ENCODE results near the gene ARHGAP19. TPM values are rescaled to one million over a fixed set of nuclear protein-coding genes. Genes with fewer than 3 reads are reported as not detected.

Gene ARHGAP19
- total and polyA plus RNA-seq, 2 of the 8 experiments (the other 6 are each of a cell fraction or from before 2014, with no cell fraction given) = 13.3 to 32.1 TPM

DNA sequence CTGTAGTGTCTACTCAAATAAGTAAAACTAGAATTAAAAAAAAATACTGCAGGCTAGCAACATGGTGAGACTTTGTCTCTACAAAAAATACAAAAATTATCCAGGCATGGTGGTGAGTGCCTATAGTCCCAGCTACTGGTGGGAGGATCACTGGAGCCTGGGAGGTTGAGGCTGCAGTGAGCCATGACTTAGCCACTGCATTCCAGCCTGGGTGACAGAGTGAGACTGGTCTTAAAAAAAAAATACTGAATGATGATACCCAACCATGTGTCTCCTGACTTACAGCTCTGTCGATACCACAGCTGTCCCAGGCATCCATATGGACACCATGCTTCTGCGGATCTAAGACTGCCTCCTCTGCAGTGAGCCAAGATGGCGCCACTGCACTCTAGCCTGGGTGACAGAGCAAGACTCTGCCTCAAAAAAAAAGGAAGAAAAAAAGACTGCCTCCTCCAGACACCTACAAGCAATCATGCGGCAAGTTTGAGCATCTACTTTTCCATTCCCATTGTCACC lies 18.7 kb upstream of the ARHGAP19 start (continued):
- TF ChIP-seq HDAC6 (IDR thresholded peaks at IDR 0.05; ENCODE audit: low read depth, low read length) = no peak
- no peak for TF ChIP-seq POLR2A (IDR thresholded peaks at IDR 0.05; ENCODE audit: control extremely low read depth in 1 of 2, low read depth in 2 of 2, low read length in 2 of 2)
- no peak for TF ChIP-seq POU5F1 (IDR thresholded peaks at IDR 0.05; ENCODE audit: low read depth, low read length)
